GM21825 (cell line): ENCODE results near the gene NDOR1.
"Not testable (repeated sequence)": the region's sequence is repeated elsewhere in the genome, so short reads cannot be mapped to it uniquely, and the experiment has no call there.

Experiments
- ATAC-seq: cut with Tn5 transposase; IDR thresholded peaks from one replicate; pipeline ENCODE4 v1.9.1; 2021; ENCODE audit warnings: mild to moderate bottlenecking, moderate library complexity; ENCODE audit not compliant: unreplicated experiment

NDOR1 gene

DNA sequence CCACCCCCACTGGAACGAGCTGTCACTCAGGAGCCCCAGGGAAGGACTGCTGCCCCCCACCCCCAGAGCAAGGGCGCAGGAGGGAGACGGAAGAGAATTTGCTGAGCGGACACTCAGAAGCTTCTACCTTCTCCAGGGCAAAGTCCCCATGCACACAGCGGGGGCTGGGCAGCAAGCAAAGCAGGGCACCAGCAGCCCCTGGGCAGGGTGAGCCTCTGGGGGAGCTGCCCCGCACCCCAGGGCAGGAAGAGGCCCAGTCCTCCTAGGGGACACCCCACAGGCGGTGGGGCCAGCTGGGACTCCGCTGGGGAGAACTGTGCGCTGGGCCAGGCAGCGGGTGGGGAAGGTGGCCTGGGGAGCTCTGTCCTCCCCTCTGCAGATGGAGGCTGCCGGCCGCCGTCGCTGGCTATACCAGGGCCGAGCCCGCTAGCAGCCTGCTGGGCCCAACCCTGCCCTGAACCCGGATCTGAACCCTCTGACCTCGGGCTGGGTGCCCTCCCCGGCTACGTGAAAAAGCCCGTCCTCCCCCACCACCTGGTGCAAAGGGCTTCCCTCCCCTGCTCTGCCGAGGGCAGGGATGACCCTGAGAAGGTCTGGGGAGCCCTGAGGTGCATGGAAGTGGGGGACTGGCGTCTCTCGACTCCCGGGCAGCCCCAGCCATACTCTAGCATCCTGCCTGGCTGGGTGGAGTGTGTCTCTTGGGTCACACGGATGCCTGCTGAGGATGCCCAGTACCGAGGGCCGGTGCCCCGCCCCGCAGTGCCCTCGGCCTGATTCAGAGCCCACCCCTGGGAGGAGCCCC, 24.6 kb downstream of the NDOR1 start:
- no peak for ATAC-seq

DNA sequence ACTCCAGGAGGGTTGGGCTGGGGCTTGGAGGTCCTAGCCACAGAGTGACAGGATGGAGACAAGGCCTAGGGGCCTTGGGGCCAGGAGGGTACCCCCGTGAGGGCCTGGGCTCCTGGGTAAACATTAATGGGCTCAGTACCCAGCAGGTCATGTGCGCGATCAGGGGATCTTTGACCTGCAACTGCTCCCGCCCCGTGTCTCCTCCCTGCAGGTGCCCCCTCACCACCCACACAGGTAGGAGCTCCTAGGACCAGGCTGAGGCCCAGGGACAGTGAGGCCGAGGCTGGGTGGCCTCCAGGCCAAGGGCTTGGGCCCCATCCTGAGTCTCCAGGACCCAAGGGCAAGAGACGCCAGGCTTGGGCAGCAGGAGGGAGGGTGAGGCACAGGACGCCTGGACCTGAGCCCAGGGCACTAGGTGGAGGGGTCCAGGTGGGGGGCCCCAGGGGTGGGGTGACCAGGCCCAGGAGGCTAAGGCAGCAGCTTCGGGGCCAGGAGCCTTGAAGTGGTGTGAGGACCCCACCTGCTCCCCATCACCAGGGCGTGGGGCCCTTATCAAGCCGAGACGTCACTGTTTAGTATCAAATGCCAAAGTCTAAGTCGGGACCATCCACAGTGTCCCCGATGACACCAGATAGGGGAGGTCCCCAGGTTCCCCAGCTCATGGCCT, 25.3 kb downstream of the NDOR1 start, which contains the start of gene SLC34A3:
SLC34A3 (plus strand) TSS at position 197 of the 667 bp plus-strand sequence. CDS start 802 bp downstream, outside the sequence.
- ATAC-seq: no peak

DNA sequence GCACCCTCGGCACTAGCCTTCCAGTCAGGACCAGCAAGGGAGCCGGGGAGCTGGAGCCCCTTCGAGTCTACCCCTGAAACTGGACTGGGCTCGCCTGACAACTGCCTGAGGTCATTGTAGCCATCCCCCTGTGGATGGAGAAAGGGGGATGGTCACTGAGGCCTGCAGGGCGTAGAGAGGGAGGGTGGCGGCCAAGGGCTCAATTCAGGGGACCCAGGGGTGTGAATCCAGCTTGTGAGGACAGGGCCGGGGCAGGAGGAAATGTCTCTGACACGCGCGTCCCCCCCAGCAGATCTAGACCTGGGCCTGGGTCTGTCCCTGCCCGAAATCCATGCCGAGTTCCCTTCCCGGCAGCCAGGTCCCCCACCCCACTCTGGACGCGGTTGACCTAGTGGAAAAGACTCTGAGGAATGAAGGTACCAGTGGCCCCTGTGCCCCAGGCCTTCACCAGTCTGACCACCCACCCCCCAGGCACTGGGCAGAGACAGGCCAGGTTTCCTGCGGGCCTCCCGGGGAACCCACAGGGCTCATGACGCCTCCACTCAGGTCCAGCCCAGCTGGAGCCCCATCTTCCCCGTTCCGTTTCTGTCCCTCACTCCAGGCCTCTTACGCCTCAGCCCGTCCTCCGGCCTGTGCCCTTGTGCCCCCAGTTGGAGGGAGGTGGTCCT, 26.0 kb downstream of the NDOR1 start:
- no peak for ATAC-seq

GRCh38 chr9:137232101-137232500, 26.6 kb downstream of the NDOR1 start:
- no peak for ATAC-seq

- ATAC-seq: no peak
Observed at GRCh38 chr9:137232510-137232909, 27.0 kb downstream of the NDOR1 start.

DNA sequence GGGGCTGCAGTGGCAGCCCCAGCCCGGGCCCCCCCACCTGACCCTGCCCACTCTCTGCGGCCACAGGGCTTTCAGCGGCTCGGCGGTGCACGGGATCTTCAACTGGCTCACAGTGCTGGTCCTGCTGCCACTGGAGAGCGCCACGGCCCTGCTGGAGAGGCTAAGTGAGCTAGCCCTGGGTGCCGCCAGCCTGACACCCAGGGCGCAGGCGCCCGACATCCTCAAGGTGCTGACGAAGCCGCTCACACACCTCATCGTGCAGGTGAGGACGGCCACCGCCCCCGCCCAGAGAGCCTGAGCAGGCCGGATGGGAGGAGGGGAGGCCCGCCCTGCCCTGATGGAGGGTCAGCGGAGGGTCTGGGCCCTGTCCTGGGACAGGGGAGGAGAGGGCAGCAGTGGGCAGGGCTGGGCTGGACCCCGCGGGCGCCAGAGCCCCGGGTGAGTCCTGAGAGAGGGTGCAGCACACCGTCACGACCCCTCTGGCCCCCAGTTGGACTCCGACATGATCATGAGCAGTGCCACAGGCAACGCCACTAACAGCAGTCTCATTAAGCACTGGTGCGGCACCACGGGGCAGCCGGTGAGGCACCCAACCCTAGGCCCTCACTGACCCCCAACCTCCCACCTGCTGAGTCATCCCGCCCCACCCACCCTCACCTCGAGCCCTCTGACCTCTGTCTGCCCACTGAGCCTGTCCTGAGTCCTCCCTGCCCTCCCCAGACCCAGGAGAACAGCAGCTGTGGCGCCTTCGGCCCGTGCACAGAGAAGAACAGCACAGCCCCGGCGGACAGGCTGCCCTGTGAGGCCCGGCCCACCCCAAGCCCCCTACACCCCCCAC, 27.9 kb downstream of the NDOR1 start:
- no peak for ATAC-seq

GRCh38 chr9:137234055-137234697, 28.7 kb downstream of the NDOR1 start:
- no peak for ATAC-seq

GRCh38 chr9:137234758-137235423, 29.4 kb downstream of the NDOR1 start:
- no peak for ATAC-seq

DNA sequence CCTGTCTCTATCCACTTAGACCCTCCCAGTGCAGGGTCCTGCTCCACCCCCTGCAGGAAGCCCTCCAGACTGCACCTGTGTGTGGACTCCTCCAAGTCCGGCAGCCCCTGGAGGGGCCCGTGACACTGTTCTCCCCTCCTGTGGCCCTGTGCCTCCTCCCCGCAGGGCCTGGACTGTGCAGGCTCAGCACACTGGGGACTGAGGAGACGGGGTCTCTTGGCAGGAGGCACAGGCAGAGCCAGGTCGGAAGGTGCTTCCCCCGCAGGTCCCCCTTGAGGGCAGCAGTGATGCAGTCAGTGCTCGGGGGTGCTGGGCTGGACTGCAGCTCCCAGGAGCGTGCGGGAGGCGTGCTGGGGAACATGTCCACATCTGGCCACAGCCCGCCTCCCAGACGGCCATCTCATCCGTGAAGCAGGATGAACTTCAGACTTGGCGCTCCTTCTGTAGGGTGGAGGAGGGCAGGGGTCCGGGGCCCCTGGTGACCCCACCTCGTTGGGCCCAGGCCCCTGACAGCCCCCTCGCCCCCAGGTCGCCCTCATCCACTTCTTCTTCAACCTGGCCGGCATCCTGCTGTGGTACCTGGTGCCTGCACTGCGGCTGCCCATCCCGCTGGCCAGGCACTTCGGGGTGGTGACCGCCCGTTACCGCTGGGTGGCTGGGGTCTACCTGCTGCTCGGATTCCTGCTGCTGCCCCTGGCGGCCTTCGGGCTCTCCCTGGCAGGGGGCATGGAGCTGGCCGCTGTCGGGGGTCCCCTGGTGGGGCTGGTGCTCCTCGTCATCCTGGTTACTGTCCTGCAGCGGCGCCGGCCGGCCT, 30.1 kb downstream of the NDOR1 start:
- ATAC-seq: no peak

DNA sequence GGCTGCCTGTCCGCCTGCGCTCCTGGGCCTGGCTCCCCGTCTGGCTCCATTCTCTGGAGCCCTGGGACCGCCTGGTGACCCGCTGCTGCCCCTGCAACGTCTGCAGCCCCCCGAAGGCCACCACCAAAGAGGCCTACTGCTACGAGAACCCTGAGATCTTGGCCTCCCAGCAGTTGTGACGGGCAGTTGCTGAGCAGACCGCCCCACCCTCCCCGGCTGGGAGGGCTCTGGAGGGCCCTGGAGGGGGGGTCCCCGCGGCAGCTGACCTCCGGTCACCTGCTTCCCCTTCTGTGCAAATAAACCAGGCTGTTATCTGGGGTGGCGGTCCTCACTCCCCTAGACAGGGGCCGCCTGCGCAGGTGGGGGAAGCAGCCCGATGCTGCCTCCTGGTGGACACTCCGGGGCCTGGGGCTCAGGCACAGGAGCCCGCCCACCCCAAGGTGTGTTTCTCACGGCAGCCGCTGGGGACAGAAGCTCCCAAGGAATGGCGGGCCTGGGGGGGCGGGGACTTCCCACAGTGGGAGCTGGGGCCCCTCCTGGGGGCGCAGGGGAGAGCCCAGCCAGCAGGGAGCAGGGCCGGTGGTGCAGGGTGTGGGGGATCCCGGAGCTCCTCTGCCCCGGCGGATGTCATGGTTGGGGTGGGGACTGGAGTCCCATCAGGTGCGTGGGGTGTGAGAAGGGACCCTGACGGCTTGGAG, 30.9 kb downstream of the NDOR1 start:
- no peak for ATAC-seq

- no peak for ATAC-seq
Observed at GRCh38 chr9:137236936-137237421, 31.5 kb downstream of the NDOR1 start.

DNA sequence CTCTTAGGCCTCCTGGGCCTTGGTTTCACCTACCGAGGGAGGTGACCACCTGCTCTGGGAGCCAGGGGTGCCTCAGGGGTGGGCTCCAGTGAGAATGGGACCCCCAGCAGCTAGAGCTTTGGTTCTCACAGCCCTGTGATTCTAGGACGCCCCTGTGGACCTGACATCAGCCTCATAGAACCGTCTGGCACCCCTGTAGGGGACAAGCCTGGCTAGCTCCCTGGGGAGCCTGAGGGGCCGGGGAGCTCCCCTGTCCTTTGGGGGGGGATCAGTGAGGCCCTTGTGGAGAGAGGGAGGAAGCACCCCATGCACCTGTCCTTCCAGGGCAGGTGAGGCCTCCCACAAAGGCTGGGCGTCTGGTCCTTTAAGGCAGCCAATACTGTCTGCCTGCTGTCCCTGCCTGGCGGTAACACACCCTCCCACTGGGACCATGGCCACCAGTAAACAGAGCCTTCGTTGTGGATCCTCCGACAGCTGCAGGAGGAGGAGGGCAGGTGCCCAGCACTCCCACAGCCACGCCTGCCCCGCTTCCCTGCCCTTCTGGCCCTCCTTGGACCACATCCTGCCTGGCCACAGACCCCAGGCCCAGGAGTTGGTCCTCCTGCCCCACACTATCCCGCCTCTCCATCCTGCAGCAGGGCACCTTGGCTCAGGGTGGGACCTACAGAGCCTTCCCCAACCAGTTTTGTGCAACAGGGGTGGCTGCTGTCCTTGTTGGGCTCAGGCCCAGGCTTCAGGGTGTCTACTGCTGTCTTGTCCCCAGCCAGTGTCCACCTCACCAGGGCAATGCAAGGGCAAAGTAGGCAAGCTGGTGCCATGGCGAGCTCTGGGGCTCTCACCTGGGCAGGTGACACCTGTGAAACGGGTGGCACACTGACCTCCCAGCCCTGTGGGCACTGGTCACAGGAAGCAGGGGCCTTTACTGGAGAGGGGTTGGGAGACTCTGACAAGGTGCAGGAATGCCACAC, 32.5 kb downstream of the NDOR1 start:
- no peak for ATAC-seq

DNA sequence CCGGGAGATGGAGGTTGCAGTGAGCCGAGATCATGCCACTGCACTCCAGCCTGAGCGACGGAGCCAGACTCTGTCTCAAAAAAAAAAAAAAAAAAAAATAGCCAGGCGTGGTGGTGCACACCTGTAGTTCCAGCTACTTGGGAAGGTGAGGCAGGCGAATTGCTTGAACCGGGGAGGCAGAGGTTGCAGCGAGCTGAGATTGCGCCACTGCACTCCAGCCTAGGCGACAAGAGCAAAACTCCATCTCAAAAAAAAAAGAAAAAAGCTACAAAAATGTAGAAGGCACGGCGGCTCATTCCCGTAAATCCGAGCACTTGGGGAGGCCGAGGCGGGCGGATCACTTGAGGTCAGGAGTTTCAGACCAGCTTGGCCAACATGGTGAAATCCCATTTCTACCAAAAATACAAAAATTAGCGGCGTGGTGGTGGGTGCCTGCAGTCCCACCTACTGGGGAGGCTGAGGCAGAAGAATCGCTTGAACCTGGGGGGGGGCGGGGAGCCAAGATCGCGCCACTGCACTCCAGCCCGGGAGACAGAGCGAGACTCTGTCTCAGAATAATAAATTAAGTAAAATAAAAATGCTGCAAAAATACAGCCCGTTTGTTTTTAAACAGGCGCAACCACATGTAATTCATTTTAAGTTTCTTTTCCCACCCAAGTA, 34.2 kb downstream of the NDOR1 start:
- not testable (repeated sequence) for ATAC-seq

GRCh38 chr9:137240318-137240840, 34.9 kb downstream of the NDOR1 start:
- ATAC-seq: peak; percentile 19

GRCh38 chr9:137240841-137241489, 35.5 kb downstream of the NDOR1 start, which contains the start of gene TUBB4B:
TUBB4B (plus strand) TSS chr9:137241287; CDS start chr9:137241361, 74 bp downstream.
- ATAC-seq: peak; percentile 63
